ENCODE measurements around the gene TMEM182.

DNA sequence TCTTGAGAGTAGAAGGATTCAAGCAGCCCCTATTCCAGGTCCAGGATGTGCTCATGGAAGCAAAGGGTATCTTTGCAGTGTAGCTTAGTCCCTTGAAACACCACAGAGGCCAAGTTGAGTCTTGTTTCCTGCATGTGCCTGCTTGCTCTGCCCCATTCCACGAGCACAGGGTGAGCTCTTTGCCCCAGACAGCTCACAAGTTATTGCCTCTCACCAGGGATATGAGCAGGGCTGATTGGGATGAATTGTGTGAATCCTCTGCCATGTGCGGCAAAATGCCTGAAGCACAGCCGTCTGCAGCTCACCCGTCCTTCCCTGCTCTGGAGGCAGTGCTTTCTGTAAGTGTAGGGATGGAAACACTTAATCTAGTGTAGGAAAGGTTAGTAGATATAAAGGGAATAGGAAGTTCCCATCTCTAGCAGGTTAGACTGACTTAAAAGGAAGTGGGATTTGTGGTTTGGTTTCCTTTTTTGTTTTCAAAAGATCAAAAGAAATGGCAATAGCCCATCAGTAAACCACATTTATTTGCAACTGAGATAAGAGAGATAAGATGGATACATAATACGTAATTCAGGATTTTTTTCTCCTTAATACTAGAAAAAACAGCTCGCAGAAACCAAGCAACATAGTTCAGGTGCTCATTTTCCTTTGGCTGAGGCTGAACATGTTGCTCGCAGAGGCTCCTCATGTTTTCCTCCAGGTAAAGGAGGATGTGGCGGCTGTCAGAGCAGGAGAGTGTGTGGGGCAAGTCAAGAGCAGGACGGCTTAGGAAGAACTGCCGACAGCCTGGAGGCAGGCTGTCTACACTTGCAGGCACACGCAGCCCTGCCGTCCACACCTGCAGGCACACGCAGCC lies 41.4 kb downstream of the TMEM182 start:
- TF ChIP-seq L3MBTL2 (conservative IDR thresholded peaks at IDR 0.05) (no peak), FOXA1 (IDR thresholded peaks at IDR 0.05) (no peak), SUZ12 (IDR thresholded peaks at IDR 0.05) (no peak), BHLHE40 (IDR thresholded peaks at IDR 0.05; ENCODE audit: borderline replicate concordance) (no peak), TARDBP (IDR thresholded peaks at IDR 0.05) (no peak)
- TF ChIP-seq, protein P1, sequence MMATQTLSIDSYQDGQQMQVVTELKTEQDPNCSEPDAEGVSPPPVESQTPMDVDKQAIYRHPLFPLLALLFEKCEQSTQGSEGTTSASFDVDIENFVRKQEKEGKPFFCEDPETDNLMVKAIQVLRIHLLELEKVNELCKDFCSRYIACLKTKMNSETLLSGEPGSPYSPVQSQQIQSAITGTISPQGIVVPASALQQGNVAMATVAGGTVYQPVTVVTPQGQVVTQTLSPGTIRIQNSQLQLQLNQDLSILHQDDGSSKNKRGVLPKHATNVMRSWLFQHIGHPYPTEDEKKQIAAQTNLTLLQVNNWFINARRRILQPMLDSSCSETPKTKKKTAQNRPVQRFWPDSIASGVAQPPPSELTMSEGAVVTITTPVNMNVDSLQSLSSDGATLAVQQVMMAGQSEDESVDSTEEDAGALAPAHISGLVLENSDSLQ (IDR thresholded peaks at IDR 0.05), result no peak
